ES-I3 (cell line): ENCODE measurements around the gene BRAP.
"Not testable (repeated sequence)": the region's sequence is repeated elsewhere in the genome, so short reads cannot be mapped to it uniquely, and the experiment has no call there.

Source experiments
- H3K36me3 ChIP-seq: 2 replicates; pipeline ENCODE4 v1.6.1; 2013; ENCODE audit warnings: mild to moderate bottlenecking, low read length, control low read depth, moderate library complexity; ENCODE audit not compliant: insufficient read depth
- H3K4me1 ChIP-seq: 2 replicates; pipeline ENCODE4 v1.6.1; 2013; ENCODE audit warnings: mild to moderate bottlenecking, control low read depth, low read length; ENCODE audit not compliant: insufficient read depth
- H3K9ac ChIP-seq: 2 replicates; pipeline ENCODE4 v1.6.1; 2013; ENCODE audit warnings: low read depth, mild to moderate bottlenecking, low read length, moderate library complexity
- H3K9me3 ChIP-seq: 2 replicates; pipeline ENCODE4 v1.6.1; 2013; ENCODE audit warnings: mild to moderate bottlenecking, low read length, moderate library complexity; ENCODE audit not compliant: control insufficient read depth, insufficient read depth

The BRAP gene

GRCh38 chr12:111692575-111693210, 6.9 kb upstream of the BRAP start:
- Histone ChIP-seq H3K4me1 (no peaks in the 10 kb centered on the region), H3K9me3 (no peaks in the 10 kb centered on the region), H3K9ac (no peak overlapping the region), H3K36me3 (peaks cover 3% of the 10 kb centered on the region; the same call in 1 of the 2 replicates)

- Histone ChIP-seq H3K9ac (no peak overlapping the region), H3K9me3 (no peaks in the 10 kb centered on the region), H3K36me3 (peaks cover 3% of the 10 kb centered on the region; the same call in 1 of the 2 replicates), H3K4me1 (peaks cover 4% of the 10 kb centered on the region; the same call in 1 of the 2 replicates)
Observed at GRCh38 chr12:111691262-111691661, 5.5 kb upstream of the BRAP start.

- Histone ChIP-seq H3K4me1 (peaks cover 4% of the 10 kb centered on the region; the same call in 1 of the 2 replicates), H3K9ac (no peak overlapping the region), H3K9me3 (no peaks in the 10 kb centered on the region), H3K36me3 (0 out of 2 replicates have a peak, but pooled peaks cover 2% of the 10 kb centered on the region)
Observed at GRCh38 chr12:111687952-111688351, 2.2 kb upstream of the BRAP start.

DNA sequence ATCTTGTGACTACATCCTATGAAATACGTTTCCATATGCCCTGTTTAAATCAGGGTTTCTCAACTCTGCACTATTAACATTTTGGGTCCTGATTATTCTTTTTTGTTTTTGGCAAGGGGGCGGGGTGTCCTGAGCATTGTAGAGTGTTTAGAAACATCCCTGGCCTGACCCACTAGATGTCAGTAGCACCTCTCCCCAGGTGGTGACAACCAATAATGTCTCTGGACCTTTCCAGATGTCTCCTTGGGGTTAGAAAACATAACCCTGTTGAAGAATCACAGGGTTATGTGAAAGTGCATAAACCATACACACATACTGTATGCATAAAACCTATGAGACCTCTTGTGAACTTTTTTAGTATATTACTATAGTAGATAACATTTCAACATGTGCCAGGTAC, 1.5 kb upstream of the BRAP start:
- Histone ChIP-seq H3K9ac (no peak overlapping the region), H3K4me1 (peaks cover 4% of the 10 kb centered on the region; the same call in 1 of the 2 replicates), H3K9me3 (no peaks in the 10 kb centered on the region), H3K36me3 (0 out of 2 replicates have a peak, but pooled peaks cover 7% of the 10 kb centered on the region)

DNA sequence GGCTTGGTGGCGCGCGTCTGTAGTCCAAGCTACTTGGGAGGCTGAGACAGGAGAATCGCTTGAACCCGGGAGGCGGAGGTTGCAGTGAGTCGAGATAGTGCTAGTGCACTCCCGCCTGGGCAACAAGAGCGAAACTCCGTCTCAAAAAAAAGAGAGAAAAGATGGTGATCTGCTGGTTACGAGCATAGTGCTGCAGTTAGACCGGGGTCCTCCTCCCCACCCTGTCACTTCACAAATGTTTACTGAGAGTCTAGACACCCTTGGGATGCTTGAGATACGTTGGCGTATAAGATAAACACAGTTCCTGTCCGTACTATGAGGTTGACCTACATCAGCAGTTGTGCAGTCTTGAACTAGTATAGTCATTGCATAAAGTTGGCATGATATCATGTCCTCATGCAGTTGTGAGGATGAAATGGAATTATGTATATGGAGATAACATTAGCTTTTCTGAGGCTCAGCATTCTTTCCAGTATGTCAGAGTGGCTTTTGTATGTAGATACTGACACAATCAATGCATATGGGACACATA, 884 bp upstream of the BRAP start:
- Histone ChIP-seq H3K4me1 (peaks cover 4% of the 10 kb centered on the region; the same call in 1 of the 2 replicates), H3K9me3 (no peaks in the 10 kb centered on the region), H3K36me3 (peaks cover 7% of the 10 kb centered on the region; the same call in 1 of the 2 replicates), H3K9ac (peak overlapping the region; percentile 100; the same call in 1 of the 2 replicates)

DNA sequence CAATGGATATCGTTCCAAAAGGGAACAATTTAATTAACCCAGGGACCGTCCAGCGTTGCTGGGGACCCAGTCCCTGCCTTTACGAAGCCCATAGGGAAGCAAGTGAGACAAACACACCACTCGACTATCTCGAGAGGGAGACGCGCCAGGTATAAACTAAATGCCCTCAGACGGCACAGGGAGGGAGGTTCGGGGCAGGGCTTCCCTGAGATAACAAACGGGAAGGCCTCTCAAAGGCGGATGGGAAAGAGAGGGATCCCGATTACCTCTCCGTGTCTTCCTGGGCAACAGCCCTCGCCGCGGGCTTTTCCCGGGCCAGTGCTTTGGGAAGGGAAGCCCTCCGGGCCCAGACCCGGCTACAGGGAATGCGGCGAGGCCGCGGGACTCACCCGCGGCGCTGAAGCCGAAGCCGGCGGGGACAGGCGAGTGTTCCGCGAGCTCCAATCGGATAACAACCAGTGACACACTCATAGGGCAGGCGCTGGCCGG, 390 bp downstream of the BRAP start:
- H3K4me1 ChIP-seq: peaks cover 4% of the 10 kb centered on the region; the same call in 1 of the 2 replicates
- H3K9me3 ChIP-seq: no peaks in the 10 kb centered on the region
- H3K9ac ChIP-seq: peak overlapping the region; percentile 100
- peaks cover 14% of the 10 kb centered on the region for H3K36me3 ChIP-seq

- not testable (repeated sequence) for H3K9me3 ChIP-seq, H3K4me1 ChIP-seq
- Histone ChIP-seq H3K9ac (peak overlapping the region; percentile 100), H3K36me3 (peaks cover 14% of the 10 kb centered on the region)
Observed at GRCh38 chr12:111684485-111685198, 1.1 kb downstream of the BRAP start.

DNA sequence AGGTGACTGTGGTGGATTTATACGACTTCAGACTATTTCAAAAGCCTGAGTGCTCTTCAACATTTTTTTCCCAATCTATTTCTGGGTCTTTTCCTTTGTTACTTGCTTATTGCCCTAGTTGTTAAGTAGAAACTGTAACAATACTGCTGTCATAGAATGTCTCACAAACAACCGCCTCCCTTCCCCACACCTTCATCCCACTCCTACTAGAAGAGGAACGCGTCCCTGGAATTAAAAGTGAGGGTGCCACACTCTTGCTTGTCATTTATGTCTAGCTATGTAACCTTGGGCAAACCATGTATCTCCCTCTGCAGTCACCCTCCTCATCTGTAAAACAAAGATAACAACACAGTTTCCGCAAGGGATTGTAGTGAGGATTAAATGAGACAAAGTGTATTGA, 8.6 kb downstream of the BRAP start:
- Histone ChIP-seq H3K4me1 (no peaks in the 10 kb centered on the region), H3K9ac (no peak overlapping the region), H3K36me3 (peaks cover 26% of the 10 kb centered on the region), H3K9me3 (no peaks in the 10 kb centered on the region)

DNA sequence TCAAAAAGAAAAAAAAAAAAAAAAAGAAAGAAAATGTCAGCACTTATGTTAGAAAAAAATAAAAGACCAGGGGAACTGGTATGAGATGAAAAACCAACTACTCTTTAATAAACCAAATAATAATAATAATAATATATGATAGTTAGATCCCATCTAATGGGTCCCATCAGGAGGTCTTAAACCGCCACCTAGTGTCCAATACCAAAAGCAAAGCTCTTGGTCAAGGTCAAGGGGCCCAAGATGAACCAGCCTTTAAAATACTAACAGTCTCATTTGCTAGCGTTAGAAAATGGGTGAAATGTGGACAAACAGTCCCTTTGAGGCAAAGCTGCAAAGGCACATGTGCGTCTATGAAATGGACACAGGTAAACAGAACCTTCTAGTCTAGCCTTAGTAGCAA, 12.3 kb downstream of the BRAP start:
- Histone ChIP-seq H3K9me3 (no peaks in the 10 kb centered on the region), H3K9ac (no peak overlapping the region), H3K4me1 (no peaks in the 10 kb centered on the region), H3K36me3 (peaks cover 24% of the 10 kb centered on the region)

DNA sequence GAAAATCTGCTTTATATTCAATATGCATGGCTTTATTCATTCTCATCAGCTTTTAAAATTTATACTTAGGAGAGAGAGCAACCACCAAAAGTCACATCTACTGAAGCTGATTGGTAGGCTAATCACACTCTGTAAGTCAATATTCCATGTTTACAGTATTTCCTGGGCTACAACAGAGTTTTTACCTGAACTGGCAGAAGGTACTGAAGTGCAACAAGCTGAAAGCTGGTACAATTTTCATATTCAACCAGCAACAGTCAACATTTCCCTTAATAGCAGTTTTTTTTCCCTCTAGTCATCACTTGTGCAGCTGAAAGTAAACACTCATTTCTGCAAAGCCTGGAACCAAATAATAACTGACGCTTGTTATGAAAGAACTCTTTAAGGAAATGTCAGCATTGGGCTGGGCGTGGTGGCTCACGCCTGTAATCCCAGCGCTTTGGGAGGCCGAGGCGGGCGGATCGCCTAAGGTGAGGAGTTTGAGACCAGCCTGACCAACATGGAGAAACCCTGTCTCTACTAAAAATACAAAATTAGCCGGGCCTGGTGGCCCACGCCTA, 12.9 kb downstream of the BRAP start:
- no peaks in the 10 kb centered on the region for H3K9me3 ChIP-seq
- no peaks in the 10 kb centered on the region for H3K4me1 ChIP-seq
- H3K36me3 ChIP-seq: peaks cover 24% of the 10 kb centered on the region
- no peak overlapping the region for H3K9ac ChIP-seq

- peaks cover 12% of the 10 kb centered on the region for H3K36me3 ChIP-seq
- H3K4me1 ChIP-seq: no peaks in the 10 kb centered on the region
- H3K9ac ChIP-seq: no peak overlapping the region
- no peaks in the 10 kb centered on the region for H3K9me3 ChIP-seq
Observed at GRCh38 chr12:111664961-111665865, 20.5 kb downstream of the BRAP start.

DNA sequence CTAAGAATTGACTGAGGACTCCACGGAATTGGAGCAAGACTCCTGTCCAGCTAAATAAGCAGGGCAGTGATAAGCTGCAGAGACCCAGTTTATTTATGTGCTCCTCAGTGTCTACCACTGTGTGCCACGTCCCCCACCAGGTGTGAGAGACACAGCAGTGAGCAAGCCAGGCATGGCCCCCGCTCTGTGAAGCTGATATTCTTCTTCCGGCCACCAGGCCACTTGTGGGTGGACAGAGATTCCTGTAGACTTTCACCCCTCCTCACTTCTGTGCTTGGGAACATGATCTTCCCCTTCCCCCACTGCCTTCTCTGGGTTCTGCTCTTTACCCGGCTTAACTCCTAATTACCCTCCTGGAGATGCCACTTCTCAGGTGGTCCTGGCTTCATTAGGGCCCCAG, 21.3 kb downstream of the BRAP start:
- Histone ChIP-seq H3K9ac (no peak overlapping the region), H3K36me3 (peaks cover 7% of the 10 kb centered on the region), H3K9me3 (no peaks in the 10 kb centered on the region), H3K4me1 (no peaks in the 10 kb centered on the region)

- Histone ChIP-seq H3K9ac (no peak overlapping the region), H3K4me1 (no peaks in the 10 kb centered on the region), H3K36me3 (peaks cover 13% of the 10 kb centered on the region; the same call in 1 of the 2 replicates)
Observed at GRCh38 chr12:111656016-111656415, 29.7 kb downstream of the BRAP start.

DNA sequence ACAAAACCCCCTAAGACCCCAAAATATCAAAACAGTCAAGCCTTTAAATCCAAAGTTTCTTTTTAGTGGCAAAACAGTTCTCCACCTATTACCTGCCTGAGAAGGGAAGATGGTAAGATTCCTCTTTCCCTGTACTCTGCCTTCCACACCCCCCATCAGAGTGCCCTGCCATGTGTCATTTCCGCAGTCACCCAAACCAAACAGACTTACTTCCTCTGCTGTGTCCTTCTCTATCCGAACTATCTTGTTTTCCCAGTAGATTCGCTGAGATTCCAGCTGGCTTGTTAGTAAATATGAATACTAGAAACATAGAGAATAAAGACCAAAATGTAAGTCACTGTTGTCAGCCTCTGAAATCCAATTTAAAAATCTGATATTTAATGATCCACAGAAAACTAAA, 30.4 kb downstream of the BRAP start:
- Histone ChIP-seq H3K4me1 (no peaks in the 10 kb centered on the region), H3K9ac (no peak overlapping the region), H3K9me3 (no peaks in the 10 kb centered on the region), H3K36me3 (peaks cover 13% of the 10 kb centered on the region)

More at GRCh38 chr12:111656016-111656415, 29.7 kb downstream of the BRAP start:
- H3K9me3 ChIP-seq: no peaks in the 10 kb centered on the region
